HG03175 (cell line): ENCODE results near the gene TTLL8.

ENCODE experiments used
- ATAC-seq: cut with Tn5 transposase; IDR thresholded peaks from one replicate; pipeline ENCODE4 v1.9.1; 2021; ENCODE audit warnings: mild to moderate bottlenecking, moderate library complexity; ENCODE audit not compliant: unreplicated experiment

Gene TTLL8

GRCh38 chr22:50008151-50009040 is 49.7 kb downstream of the TTLL8 start:
- no peak for ATAC-seq

DNA sequence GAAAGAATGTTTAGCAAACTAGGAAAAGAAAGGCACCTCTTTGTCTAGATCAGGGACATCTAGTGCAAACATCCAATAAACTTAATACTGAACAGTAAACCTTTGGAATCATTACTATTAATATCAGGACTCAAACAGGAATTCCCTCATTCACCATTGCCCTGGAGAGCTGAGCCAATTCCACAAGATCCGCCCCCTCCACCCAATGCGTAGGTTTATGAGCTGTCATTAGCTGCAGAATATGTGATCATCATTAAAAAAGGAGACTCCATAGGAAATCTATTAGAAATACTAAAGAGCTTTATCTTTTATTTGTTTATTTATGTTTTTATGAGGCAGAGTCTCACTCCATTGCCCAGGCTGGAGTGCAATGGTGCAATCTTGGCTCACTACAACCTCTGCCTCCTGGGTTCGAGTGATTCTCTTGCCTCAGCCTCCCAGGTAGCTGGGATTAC is 51.0 kb downstream of the TTLL8 start:
- ATAC-seq, result no peak

GRCh38 chr22:50004918-50005317 is 53.2 kb downstream of the TTLL8 start:
- no peak for ATAC-seq

GRCh38 chr22:50002791-50003190 is 55.3 kb downstream of the TTLL8 start:
- ATAC-seq, result no peak

GRCh38 chr22:50001388-50002231 is 56.5 kb downstream of the TTLL8 start:
- no peak for ATAC-seq

DNA sequence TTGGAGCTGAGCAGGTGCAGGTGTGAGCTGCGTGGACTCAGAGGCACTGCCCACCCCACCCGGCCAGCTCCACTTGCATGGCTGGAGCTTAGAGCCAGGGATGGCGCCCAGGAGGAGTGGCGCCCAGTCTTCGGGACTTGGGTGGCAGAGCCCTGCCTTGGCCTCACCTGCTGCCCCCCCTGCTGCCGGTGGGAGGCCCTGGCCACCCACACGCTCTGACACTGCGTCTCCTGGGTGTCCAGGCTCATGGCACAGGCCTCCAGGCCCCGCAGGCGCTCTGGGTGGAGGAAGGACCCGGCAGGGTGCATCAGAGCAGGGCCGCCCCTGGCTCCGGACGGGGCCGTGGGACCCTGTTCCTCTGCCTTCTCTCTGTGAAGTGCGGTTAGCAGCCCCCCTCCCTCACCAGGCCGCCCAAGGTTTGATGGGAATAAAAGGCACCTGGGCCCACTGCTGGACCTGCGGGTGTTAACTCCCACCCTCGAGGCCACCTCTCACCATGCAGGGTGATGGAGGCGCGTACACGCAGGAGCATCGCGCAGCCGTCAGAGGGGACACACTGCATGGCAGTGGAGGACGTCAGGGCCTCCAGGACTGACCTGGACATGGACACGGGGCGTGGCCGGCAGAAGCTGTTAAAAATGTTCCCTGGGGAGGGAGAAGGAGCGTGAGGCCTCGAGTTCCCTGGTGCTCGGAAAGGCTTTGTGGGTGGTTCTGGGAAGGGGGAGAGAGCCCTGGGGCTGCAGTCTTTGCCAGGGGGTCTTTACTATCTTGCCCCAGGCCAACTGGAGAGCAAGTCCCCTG is 57.3 kb downstream of the TTLL8 start:
- no peak for ATAC-seq

GRCh38 chr22:49999946-50000586 is 58.0 kb downstream of the TTLL8 start:
- ATAC-seq, result no peak

- ATAC-seq, result no peak
Observed at GRCh38 chr22:49999063-49999945, 58.8 kb downstream of the TTLL8 start.

GRCh38 chr22:49998718-49999062 is 59.4 kb downstream of the TTLL8 start:
- ATAC-seq, result no peak

DNA sequence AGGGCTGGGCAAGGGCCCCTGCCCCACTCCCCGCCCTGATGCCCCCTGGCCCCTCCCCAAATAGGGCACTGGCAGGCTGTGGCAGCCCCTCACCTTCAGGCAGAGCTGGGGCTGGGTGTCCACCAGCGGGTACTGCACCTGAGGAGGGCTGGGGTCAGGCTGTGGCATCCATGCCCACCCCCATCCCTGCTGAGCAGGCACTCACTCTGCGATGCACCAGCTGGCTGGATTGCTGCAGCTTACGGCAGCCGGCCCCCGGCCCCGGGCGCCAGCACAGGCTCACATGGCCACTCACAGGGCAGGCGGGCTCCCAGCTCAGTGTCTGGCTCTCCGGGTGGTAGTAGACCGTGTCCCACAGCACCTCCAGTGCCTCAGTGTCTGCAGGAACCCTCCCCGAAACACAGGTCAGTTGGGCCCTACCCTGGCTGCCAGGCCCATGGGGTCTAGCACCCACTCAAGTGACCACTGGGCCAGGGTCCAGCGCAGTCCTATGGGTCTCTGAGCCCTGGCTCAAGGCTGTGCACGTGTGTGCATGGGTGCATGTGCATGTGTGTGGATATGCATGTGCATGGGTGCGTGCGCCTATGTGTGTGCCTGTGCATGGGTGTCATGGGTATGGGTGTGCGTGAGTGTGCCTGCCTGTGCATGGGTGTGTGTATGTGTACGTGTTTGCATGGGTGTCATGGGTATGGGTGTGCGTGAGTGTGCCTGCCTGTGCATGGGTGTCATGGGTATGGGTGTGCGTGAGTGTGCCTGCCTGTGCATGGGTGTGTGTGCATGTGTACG is 60.0 kb downstream of the TTLL8 start:
- no peak for ATAC-seq

- ATAC-seq, result no peak
Observed at GRCh38 chr22:49997251-49997599, 60.9 kb downstream of the TTLL8 start.

DNA sequence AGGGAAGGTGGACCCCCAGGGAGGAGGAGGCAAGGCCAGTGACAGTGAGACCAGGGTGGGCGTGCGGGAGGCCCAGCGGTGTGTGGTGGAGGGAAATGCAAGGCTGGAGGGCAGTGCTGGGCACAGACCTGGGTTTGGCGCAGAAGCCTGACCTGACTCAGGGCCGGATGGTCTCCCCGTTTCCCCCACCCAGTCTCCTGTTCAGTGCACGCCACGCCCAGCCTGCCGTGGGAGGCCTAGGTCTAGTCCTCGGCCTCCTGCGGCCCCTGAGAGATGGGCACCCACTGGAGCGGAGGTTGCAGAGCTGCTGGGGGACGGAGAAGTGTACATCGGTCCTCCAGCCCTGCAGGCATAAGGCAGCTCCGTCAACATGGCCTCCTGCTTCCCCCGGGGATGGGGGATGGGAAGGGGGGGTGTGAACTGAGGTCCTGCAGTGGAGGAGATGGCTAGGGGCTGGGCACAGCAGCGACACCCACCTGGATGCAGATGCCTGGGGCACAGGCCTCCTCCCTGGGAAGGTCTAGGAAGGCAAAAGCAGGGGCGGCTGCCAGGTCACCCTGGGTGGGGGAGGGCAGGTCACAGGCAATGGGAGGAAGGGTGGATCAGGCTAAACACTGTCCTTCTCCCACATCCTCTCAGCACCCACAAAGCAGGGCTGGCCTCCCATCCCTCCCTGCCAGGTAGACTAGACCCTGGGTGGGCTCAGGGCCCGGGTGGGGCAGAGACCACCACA is 61.4 kb downstream of the TTLL8 start:
- ATAC-seq, result no peak

DNA sequence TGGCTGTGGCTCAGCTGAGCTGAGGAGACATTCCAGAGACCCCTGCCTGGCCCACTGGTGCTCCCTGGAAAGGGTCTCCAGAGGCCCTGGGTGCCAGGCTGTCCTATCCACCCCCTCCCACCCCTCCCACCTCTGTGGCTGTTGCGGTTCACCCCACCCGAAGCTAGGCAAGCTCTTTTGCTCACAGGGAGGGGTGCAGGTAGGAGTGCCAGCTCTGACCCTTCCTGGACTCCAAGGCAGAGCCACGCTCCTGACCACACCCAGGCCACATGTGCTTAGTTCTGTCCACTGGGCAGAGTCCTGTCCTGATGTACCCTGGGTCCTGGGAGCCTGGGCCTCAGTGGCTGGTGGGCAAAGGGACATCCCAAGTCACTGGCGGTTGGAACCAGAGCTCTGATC is 62.0 kb downstream of the TTLL8 start:
- ATAC-seq, result no peak

GRCh38 chr22:49995361-49996118 is 62.6 kb downstream of the TTLL8 start:
- ATAC-seq, result no peak

DNA sequence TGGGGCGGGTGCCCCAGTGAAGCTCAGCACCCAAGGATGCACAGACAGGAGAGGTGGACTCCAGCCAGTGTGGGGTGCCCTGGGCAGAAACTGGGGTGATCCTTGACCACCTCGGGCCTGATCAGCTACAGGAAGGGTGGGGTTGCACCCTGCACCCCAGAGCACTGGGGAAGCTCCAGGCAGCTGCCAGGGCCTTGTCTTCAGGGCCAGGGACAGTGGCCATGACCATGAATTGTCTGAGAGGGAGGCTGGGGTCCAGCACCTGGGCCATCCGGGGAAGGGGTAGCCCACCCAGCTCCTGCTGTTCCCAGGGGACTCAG is 63.1 kb downstream of the TTLL8 start:
- ATAC-seq, result no peak

DNA sequence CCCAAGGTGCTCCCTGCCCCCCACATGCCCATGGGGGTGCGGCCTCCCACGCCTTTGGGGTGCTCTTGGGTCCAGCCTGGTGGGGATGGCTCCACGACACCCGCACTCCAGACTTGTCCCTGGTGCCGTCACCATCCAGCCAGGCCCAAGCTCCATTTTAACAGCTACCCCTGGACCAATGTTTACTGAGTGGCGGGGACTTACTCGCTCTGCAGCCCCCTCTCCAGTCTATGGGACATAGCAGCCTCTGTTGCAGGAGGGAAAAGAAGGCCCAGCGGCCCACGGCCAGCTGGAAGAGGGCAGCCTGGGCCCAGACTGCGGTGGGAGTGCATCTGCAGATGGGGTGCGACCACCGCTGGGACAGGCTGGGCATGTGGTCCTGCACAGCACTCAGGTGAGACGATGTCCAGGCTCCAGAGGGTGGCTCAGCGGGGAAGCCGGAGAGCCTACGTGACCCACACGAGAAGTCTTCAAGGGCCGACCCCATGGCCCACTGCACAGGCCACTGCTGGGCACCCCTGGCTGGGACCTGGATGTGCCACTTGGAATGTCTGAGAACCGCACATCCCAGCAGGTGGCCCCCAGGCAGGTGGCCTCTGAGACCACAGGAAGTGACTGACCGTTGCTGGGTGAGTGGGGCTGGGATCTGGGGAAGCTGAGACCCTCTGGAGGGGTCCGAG is 63.6 kb downstream of the TTLL8 start:
- no peak for ATAC-seq

GRCh38 chr22:49993649-49994360 is 64.3 kb downstream of the TTLL8 start:
- no peak for ATAC-seq
